Measurements from ENCODE around the gene ITGB5. TPM values are rescaled to one million over a fixed set of nuclear protein-coding genes. Genes with fewer than 3 reads are reported as not detected.

Gene ITGB5
- total RNA-seq, 4 donors from 2014 or later, result 155 to 452 (median 234) TPM

- no peak for TF ChIP-seq CTCF (IDR thresholded peaks at IDR 0.05)
- ATAC-seq (ENCODE audit: low FRiP score) (no peak), DNase-seq (ENCODE audit: low spot score) (no peak)
Observed at GRCh38 chr3:124805671-124806070, 81.5 kb downstream of the ITGB5 start.

- no peak for ATAC-seq (ENCODE audit: low FRiP score)
- no peak for TF ChIP-seq CTCF (IDR thresholded peaks at IDR 0.05)
- no peak for DNase-seq (ENCODE audit: low spot score)
Observed at GRCh38 chr3:124804875-124805274, 82.3 kb downstream of the ITGB5 start.

- no peak for TF ChIP-seq CTCF (IDR thresholded peaks at IDR 0.05)
- no peak for ATAC-seq (ENCODE audit: low FRiP score)
Observed at GRCh38 chr3:124802702-124803101, 84.5 kb downstream of the ITGB5 start.

GRCh38 chr3:124802061-124802698 is 85.0 kb downstream of the ITGB5 start:
- ATAC-seq (ENCODE audit: low FRiP score) (no peak), DNase-seq (ENCODE audit: low spot score) (no peak)
- no peak for TF ChIP-seq CTCF (IDR thresholded peaks at IDR 0.05)

More at GRCh38 chr3:124802702-124803101, 84.5 kb downstream of the ITGB5 start:
- no peak for DNase-seq (ENCODE audit: low spot score)

- ATAC-seq (ENCODE audit: low FRiP score), result peak; percentile 65
- no peak for DNase-seq (ENCODE audit: low spot score)
- TF ChIP-seq CTCF (IDR thresholded peaks at IDR 0.05), result no peak
Observed at GRCh38 chr3:124800511-124801258, 86.5 kb downstream of the ITGB5 start.

GRCh38 chr3:124800076-124800475 is 87.1 kb downstream of the ITGB5 start:
- TF ChIP-seq CTCF (IDR thresholded peaks at IDR 0.05), result no peak
- ATAC-seq (ENCODE audit: low FRiP score), result no peak

GRCh38 chr3:124799676-124800075 is 87.5 kb downstream of the ITGB5 start:
- TF ChIP-seq CTCF (IDR thresholded peaks at IDR 0.05), result no peak
- DNase-seq (ENCODE audit: low spot score) (no peak), ATAC-seq (ENCODE audit: low FRiP score) (no peak)

More at GRCh38 chr3:124800076-124800475, 87.1 kb downstream of the ITGB5 start:
- no peak for DNase-seq (ENCODE audit: low spot score)
